H1 (cell line): ENCODE measurements around the gene ZFYVE27. TPM values are rescaled to one million over a fixed set of nuclear protein-coding genes. Genes with fewer than 3 reads are reported as not detected.
A peak's percentile ranks its signal among the peaks of the same experiment; 100 is the strongest.

Experiments
- ASH2L ChIP-seq: fragments of 200-600, 300-600 bp; sonication (generic); IDR thresholded peaks from one replicate; pipeline ENCODE4 v1.7.1; 2017; ENCODE audit warnings: low read length
- BACH1 ChIP-seq: IDR thresholded peaks from 2 replicates; pipeline ENCODE4 v1.6.1; 2012; ENCODE audit warnings: low read length, improper control_type of control experiment
- CEBPB ChIP-seq: IDR thresholded peaks from 2 replicates; pipeline ENCODE4 v1.6.1; 2012; ENCODE audit warnings: low read depth, low read length
- FOSL1 ChIP-seq: IDR thresholded peaks from 2 replicates; pipeline ENCODE4 v1.6.1; 2011; ENCODE audit warnings: mild to moderate bottlenecking, low read depth, low read length, moderate library complexity; ENCODE audit not compliant: insufficient read depth
- KDM4A ChIP-seq: IDR thresholded peaks from one replicate; pipeline ENCODE4 v1.7.1; 2012; ENCODE audit warnings: low read depth, mild to moderate bottlenecking, moderate library complexity, low read length, inconsistent platforms; ENCODE audit not compliant: severe bottlenecking
- POU5F1 ChIP-seq: IDR thresholded peaks from 2 replicates; pipeline ENCODE4 v1.6.1; 2011; ENCODE audit warnings: low read depth, mild to moderate bottlenecking, low read length, moderate library complexity
- SAP30 ChIP-seq: fragments of 300-600 bp; sonication (generic); IDR thresholded peaks from 2 replicates; pipeline ENCODE4 v1.7.1; 2012; ENCODE audit warnings: low read length, moderate library complexity, mild to moderate bottlenecking, inconsistent platforms; ENCODE audit not compliant: insufficient read depth, insufficient replicate concordance
- SIN3A ChIP-seq, 2 experiments: IDR thresholded peaks in 1 of 2; conservative IDR thresholded peaks in 1 of 2; 2 replicates each; pipeline ENCODE4 v1.6.1; 2011 to 2012; ENCODE audit warnings: low read length in 2 of 2, improper control_type of control experiment in 1 of 2, low read depth in 1 of 2, mild to moderate bottlenecking in 1 of 2
- SIX5 ChIP-seq: IDR thresholded peaks from 2 replicates; pipeline ENCODE4 v1.6.1; 2011; ENCODE audit warnings: mild to moderate bottlenecking, low read depth, low read length
- SP4 ChIP-seq: IDR thresholded peaks from 2 replicates; pipeline ENCODE4 v1.6.1; 2012; ENCODE audit warnings: low read length, inconsistent platforms
- SUZ12 ChIP-seq: fragments of 200-600 bp; sonication (generic); IDR thresholded peaks from 2 replicates; pipeline ENCODE4 v1.6.1; 2012; ENCODE audit warnings: mild to moderate bottlenecking, inconsistent platforms, low read length, moderate library complexity, mixed read lengths
- TAF1 ChIP-seq: IDR thresholded peaks from 2 replicates; pipeline ENCODE4 v1.6.1; 2011; ENCODE audit warnings: mild to moderate bottlenecking, low read depth, low read length
- polyA plus RNA-seq, 7 experiments: library from polyadenylated mRNA; depleted of rRNA in 3 of 7; stranded (reverse) in 5 of 7; unstranded in 2 of 7; fragments of >200 nt in 5 of 7; fragments of 200-250 nt in 2 of 7; gene quantifications; 1 replicate in 5 of 7; 2 replicates in 1 of 7; 4 replicates in 1 of 7; pipeline versions ENCODE4 v1.2.1 to v1.2.3, GENCODE V29; 2011 to 2013; ENCODE audit warnings: missing spikeins in 2 of 7, mixed read lengths in 2 of 7
- total RNA-seq: library from RNA; stranded (reverse); fragmentation: NEBNext Ultra II Directional; extraction: Animal tissue kit (Norgen Biotek cat#: 25700); gene quantifications from 2 replicates; pipeline ENCODE4 v1.2.1, GENCODE V29; 2021
- TF ChIP-seq, protein P1 (sequence below): IDR thresholded peaks from 2 replicates; pipeline ENCODE4 v1.6.1; 2012; ENCODE audit warnings: low read length, inconsistent platforms
- TF ChIP-seq, protein P2 (sequence below): IDR thresholded peaks from 2 replicates; pipeline ENCODE4 v1.6.1; 2011; ENCODE audit warnings: low read depth, mild to moderate bottlenecking, low read length; ENCODE audit not compliant: insufficient read depth
- TF ChIP-seq, protein P3 (sequence below), 3 experiments: IDR thresholded peaks; 1 replicate in 2 of 3; 2 replicates in 1 of 3; pipeline versions ENCODE4 v1.5.1 to v1.6.1; 2011; ENCODE audit warnings: low read length in 3 of 3, mild to moderate bottlenecking in 3 of 3, inconsistent platforms in 2 of 3, low read depth in 1 of 3, moderate library complexity in 1 of 3; ENCODE audit not compliant: insufficient read depth in 1 of 3; ENCODE audit errors: control extremely low read depth in 1 of 3

ZFYVE27 gene
- total and polyA plus RNA-seq, 2 of the 8 experiments (the other 6 are each of a cell fraction or from before 2014, with no cell fraction given), result 16.6 to 19.8 TPM

DNA sequence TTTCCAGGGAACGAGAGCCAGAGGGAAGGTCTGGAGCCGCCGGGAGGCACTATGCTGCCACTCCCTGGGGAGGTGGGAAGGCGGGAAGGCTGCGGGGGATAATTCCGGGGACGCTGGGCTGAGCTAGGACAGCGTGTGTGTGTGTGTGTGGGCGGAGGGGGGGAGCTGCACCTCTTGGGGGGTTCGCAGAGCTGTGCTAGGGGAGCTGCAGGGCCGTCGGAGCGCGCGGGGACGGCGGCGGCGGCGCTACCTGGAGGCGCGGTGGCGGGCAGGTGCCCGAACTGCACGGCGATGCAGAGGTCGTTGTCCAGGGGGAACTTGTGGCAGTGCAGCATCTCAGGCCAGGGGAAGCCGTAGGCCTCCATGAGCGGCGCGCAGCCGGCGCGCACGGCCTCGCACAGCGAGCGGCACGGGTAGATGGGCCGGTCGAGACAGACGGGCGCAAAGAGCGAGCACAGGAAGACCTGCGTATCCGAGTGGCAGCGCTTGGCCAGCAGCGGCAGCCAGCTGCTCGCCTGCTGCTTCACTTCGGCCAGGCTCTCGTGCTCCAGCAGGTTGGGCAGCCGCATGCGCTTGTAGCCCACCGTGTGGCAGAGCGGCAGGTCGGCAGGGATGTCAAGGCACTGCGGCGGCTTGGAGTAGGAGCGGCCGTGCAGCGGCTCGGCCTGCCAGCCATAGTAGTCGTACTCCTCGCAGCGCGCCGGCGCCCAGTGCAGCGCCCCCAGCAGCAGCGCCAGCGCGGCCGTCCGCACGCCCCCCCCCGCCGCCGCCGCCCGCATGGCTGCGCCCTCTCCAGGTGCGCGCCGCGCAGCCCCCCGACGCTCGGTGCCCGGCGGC is 34.3 kb downstream of the ZFYVE27 start (continued):
- TF ChIP-seq SIN3A (conservative IDR thresholded peaks at IDR 0.05 in 1 of 2, IDR thresholded peaks at IDR 0.05 in 1 of 2; ENCODE audit: low read depth in 1 of 2, low read length in 2 of 2), result peak in 1 of 2 experiments; percentile 78; a peak in 1 of 4 replicates
- TF ChIP-seq, protein P1, sequence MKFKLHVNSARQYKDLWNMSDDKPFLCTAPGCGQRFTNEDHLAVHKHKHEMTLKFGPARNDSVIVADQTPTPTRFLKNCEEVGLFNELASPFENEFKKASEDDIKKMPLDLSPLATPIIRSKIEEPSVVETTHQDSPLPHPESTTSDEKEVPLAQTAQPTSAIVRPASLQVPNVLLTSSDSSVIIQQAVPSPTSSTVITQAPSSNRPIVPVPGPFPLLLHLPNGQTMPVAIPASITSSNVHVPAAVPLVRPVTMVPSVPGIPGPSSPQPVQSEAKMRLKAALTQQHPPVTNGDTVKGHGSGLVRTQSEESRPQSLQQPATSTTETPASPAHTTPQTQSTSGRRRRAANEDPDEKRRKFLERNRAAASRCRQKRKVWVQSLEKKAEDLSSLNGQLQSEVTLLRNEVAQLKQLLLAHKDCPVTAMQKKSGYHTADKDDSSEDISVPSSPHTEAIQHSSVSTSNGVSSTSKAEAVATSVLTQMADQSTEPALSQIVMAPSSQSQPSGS, result no peak
- TF ChIP-seq, protein P2, sequence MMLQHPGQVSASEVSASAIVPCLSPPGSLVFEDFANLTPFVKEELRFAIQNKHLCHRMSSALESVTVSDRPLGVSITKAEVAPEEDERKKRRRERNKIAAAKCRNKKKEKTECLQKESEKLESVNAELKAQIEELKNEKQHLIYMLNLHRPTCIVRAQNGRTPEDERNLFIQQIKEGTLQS, result no peak
- no peak for TF ChIP-seq TAF1
- peak; percentile 81 for TF ChIP-seq ASH2L
- TF ChIP-seq CEBPB, result no peak
- TF ChIP-seq SUZ12, result peak; percentile 84
- no peak for TF ChIP-seq POU5F1
- TF ChIP-seq FOSL1, result no peak
- no peak for TF ChIP-seq BACH1
- TF ChIP-seq KDM4A, result peak; percentile 68
- TF ChIP-seq SAP30, result no peak
- TF ChIP-seq, protein P3, sequence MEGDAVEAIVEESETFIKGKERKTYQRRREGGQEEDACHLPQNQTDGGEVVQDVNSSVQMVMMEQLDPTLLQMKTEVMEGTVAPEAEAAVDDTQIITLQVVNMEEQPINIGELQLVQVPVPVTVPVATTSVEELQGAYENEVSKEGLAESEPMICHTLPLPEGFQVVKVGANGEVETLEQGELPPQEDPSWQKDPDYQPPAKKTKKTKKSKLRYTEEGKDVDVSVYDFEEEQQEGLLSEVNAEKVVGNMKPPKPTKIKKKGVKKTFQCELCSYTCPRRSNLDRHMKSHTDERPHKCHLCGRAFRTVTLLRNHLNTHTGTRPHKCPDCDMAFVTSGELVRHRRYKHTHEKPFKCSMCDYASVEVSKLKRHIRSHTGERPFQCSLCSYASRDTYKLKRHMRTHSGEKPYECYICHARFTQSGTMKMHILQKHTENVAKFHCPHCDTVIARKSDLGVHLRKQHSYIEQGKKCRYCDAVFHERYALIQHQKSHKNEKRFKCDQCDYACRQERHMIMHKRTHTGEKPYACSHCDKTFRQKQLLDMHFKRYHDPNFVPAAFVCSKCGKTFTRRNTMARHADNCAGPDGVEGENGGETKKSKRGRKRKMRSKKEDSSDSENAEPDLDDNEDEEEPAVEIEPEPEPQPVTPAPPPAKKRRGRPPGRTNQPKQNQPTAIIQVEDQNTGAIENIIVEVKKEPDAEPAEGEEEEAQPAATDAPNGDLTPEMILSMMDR (IDR thresholded peaks at IDR 0.05; ENCODE audit: control extremely low read depth in 1 of 3, insufficient read depth in 1 of 3, low read depth in 1 of 3, low read length in 3 of 3), result peak in 2 of 3 experiments; percentile 30 to 33; a peak in 2 of 4 replicates
- TF ChIP-seq SP4, result no peak
- TF ChIP-seq SIX5, result no peak
